Inflammatory macrophage treated with lipopolysaccharide for 4 hours (primary cell): ENCODE measurements around the gene LPIN1.
"Not testable (repeated sequence)": the region's sequence is repeated elsewhere in the genome, so short reads cannot be mapped to it uniquely, and the experiment has no call there.

Source experiments
- DNase-seq: peaks from one replicate; pipeline ENCODE4 v3.0.0-alpha.2; 2020

LPIN1 gene

GRCh38 chr2:11844798-11845197, 98.4 kb downstream of the LPIN1 start:
- DNase-seq, result not testable (repeated sequence)

- not testable (repeated sequence) for DNase-seq
These were observed 101.5 kb downstream of the LPIN1 start for GRCh38 chr2:11847935-11848334.

- DNase-seq, result no peak
These were observed 103.7 kb downstream of the LPIN1 start for GRCh38 chr2:11850082-11850481.

GRCh38 chr2:11852526-11853196, 106.2 kb downstream of the LPIN1 start:
- no peak for DNase-seq

GRCh38 chr2:11853197-11853588, 106.8 kb downstream of the LPIN1 start:
- DNase-seq, result no peak

- no peak for DNase-seq
These were observed 108.8 kb downstream of the LPIN1 start for GRCh38 chr2:11855064-11855760.

GRCh38 chr2:11856095-11856494, 109.7 kb downstream of the LPIN1 start:
- DNase-seq, result no peak

- peak; percentile 32 for DNase-seq
These were observed 112.5 kb downstream of the LPIN1 start for GRCh38 chr2:11858883-11859282.

- DNase-seq, result not testable (repeated sequence)
These were observed 113.5 kb downstream of the LPIN1 start for GRCh38 chr2:11859975-11860374.

- no peak for DNase-seq
These were observed 114.6 kb downstream of the LPIN1 start for GRCh38 chr2:11861044-11861443.

- no peak for DNase-seq
These were observed 115.6 kb downstream of the LPIN1 start for GRCh38 chr2:11862049-11862448.

GRCh38 chr2:11863103-11863502, 116.7 kb downstream of the LPIN1 start:
- no peak for DNase-seq

- DNase-seq, result peak; percentile 62
These were observed 117.3 kb downstream of the LPIN1 start for GRCh38 chr2:11863513-11864328.

GRCh38 chr2:11864724-11865123, 118.3 kb downstream of the LPIN1 start:
- no peak for DNase-seq

- DNase-seq, result peak; percentile 50
These were observed 118.9 kb downstream of the LPIN1 start for GRCh38 chr2:11865378-11865777.

GRCh38 chr2:11865805-11866204, 119.4 kb downstream of the LPIN1 start:
- DNase-seq, result no peak

- peak; percentile 33 for DNase-seq
These were observed 120.2 kb downstream of the LPIN1 start for GRCh38 chr2:11866358-11867335.

GRCh38 chr2:11867926-11868325, 121.5 kb downstream of the LPIN1 start:
- no peak for DNase-seq

- no peak for DNase-seq
These were observed 123.1 kb downstream of the LPIN1 start for GRCh38 chr2:11869391-11869991.

GRCh38 chr2:11870064-11870463, 123.6 kb downstream of the LPIN1 start:
- DNase-seq, result no peak

- no peak for DNase-seq
These were observed 124.2 kb downstream of the LPIN1 start for GRCh38 chr2:11870584-11870983.

GRCh38 chr2:11871421-11871820, 125.0 kb downstream of the LPIN1 start:
- no peak for DNase-seq
